Central memory CD4-positive, alpha-beta T cell (primary cell): ENCODE data around the gene ZNF652.

Experiments used
- DNase-seq: peaks from one replicate; pipeline ENCODE4 v3.0.0; 2022

The ZNF652 gene

DNA sequence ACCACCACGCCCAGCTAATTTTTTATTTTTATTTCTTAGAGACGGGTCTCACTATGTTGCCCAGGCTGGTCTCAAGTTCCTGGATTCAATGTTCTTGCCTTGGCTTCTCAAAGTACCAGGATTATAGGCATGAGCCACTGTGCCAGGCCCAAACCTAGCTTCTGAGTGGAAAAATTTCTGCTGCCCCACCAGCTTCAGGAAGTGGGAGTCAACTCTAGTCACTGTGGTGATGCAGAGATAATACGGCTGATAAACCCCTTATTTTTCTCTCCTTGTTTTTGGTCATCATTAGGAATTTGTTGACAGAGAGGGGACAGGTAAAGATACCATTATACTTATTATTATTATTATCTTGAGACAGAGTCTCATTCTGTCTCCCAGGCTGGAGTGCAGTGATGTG, 103.7 kb downstream of the ZNF652 start:
- no peak for DNase-seq

DNA sequence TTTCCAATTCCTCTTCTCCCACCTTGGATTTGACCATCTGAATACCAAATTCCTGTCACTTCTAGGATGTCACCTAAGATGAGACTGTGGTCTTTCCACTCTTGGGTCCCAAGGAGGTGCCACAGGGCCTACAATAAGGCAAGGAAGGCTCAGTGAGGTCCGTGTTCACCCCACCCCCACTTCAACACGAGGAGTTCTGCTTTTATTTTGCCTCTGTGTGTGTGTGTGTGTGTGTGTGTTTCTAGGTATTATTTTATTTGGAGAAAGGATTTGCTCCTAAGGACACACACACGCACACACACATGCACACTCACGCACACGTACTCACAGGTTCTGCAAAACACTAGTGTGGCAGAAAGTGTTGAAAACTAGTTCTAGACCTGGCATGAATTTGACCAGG, 106.9 kb downstream of the ZNF652 start:
- no peak for DNase-seq

DNA sequence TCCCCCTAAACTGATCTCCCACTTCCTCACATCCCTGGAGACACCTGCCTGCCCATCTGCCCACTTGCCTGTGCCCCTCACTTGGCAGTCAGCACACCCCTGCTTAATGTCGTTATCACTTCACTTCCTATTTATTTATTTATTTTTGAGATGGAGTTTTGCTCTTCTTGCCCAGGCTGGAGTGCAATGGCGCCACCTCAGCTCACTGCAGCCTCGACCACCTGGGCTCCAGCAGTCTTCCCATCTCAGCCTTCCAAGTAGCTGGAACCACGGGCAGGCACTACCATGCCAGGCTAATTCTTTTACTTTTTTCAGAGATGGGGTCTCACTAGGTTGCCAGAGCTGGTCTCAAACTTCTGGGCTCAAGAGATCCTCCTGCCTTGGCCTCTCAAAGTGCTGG, 108.0 kb downstream of the ZNF652 start:
- no peak for DNase-seq

DNA sequence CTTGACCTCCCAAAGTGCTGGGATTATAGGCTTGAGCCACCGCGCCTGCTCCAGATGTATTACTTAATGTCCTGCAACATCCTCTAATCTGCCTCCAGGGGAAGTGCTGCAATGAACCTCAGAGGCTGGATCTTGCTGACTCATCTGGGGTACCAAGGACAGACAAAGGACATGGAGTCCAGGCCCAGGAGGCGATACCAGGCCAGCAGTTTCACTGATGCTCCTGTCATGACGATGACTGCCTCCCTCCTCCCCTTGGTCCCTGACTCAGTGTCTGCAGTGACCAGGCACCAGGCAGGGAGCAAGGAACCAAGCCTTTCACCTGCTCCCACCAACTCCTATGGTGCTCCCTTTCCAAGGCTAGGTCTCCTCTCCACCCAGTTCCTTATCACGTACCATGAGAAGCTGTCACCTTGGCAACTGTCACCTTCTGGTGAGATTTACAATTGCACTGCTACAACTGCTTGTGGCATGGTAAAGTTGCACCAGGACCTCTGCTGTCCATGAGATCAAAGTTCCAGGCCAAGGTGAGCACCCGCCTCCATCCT, 109.8 kb downstream of the ZNF652 start:
- DNase-seq = no peak

DNA sequence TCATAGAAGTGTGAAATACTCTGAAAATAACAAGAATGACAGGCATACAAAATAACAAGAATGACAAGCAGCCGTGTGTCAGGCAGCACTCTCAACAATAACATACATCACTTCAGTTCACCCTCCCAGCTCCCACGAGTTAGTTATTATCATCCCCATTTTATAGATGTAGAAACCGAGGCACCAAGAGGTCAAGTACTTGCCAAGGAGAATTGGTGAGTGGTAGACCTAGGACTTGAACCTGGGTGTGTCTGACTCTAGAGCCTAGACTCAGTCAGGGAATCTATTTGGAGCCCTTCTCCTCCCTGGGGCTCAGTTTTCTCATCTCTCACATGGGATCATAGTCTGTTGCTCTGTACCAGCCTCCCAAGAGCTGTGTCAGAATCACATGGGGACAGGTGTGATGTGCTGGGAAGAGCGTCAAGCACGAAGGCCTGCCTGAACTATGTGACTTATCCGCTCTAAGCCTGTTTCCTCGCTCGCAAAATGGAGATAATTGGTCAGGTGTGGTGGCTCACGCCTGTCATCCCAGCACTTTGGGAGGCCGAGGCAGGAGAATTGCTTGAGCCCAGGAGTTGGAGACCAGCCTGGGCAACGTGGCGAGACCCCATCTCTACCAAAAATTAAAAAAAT, 112.0 kb downstream of the ZNF652 start:
- no peak for DNase-seq

DNA sequence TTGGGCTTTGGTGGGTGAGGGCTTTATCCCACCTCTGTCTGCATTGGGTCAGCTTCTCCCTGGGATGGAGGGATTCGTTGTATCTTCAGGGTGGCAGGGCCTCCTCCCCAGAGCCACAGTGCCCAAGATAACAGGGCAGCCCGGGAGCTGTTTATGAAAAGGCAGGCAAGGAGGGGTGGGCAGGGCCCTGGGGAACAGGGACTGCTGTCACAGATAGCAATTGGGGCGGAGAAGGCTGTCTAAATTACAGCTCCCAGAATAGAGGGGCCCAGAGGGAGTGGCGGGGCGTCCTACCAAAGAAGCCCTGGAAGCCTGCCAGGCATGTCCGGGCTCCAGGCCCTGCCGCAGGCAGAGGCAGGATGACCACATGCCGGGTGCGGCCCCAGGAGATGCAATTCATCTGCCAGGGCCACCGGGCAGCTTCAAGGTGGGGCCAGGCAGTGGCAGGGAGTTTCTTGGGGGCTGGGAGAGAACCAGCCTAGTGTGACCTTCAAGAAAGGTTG, 112.7 kb downstream of the ZNF652 start:
- no peak for DNase-seq

DNA sequence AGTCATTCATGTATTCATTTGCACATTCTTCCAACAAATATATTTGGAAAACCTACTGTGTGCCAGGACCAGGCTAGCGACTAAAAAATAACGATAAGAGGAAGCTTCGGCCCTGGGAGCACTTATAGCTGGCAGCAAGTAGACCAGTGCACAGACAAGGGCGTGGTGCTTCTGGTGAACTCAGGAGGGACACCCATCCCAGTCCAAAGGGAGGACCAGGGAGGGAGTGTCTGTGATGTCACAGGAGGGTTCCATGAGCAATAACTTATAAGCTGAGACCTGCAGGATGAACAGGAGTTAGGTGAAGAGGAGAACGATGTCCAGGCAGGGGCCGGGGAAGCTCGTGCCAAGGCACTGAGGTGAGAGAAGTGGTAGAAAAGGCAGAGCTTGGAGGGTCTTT, 114.1 kb downstream of the ZNF652 start:
- DNase-seq = no peak

DNA sequence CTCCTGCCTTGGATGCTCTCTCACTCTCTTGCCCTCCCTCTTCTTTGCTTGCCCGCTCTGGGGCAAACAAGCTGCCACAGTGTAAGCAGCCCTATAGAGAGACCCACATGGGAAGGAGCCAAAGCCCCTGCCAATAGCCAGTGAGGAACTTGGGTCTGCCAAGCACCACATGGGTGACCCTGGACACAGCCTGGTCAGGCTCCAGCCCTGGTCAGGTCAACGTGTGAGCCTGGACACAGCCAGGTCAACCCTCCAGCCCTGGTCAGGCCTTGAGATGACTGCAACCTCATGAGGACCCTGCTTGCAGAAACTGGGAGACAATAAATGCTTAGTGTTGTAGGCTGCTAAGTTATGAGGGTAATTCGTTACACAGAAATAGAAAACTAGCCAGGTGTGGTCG, 117.2 kb downstream of the ZNF652 start:
- DNase-seq = no peak
